Neuronal stem cell (in vitro differentiated cells): Measurements from ENCODE around the gene FHIT.

Experiments
- DNase-seq: peaks from one replicate; pipeline ENCODE4 v3.0.0-alpha.2; 2013; ENCODE audit warnings: low spot score
- H2AFZ ChIP-seq: one replicate; pipeline ENCODE4 v1.6.1; 2013; ENCODE audit warnings: mild to moderate bottlenecking, low read length, inconsistent platforms
- H2AK5ac ChIP-seq: 2 replicates; pipeline ENCODE4 v1.6.1; 2013; ENCODE audit warnings: low read depth, mild to moderate bottlenecking, inconsistent platforms, low read length, moderate library complexity, mixed read lengths
- H2BK120ac ChIP-seq: 2 replicates; pipeline ENCODE4 v1.6.1; 2013; ENCODE audit warnings: low read depth, mild to moderate bottlenecking, inconsistent platforms, low read length, moderate library complexity, mixed read lengths
- H2BK12ac ChIP-seq: one replicate; pipeline ENCODE4 v1.6.1; 2013; ENCODE audit warnings: low read length, inconsistent platforms
- H2BK15ac ChIP-seq: 2 replicates; pipeline ENCODE4 v1.6.1; 2013; ENCODE audit warnings: mild to moderate bottlenecking, low read length, inconsistent platforms, mixed read lengths
- H2BK5ac ChIP-seq: one replicate; pipeline ENCODE4 v1.6.1; 2013; ENCODE audit warnings: inconsistent platforms, mild to moderate bottlenecking, low read length, moderate library complexity
- H3K14ac ChIP-seq: one replicate; pipeline ENCODE4 v1.6.1; 2013; ENCODE audit warnings: low read length, inconsistent platforms
- H3K18ac ChIP-seq: 2 replicates; pipeline ENCODE4 v1.6.1; 2013; ENCODE audit warnings: low read length, inconsistent platforms
- H3K23ac ChIP-seq: 2 replicates; pipeline ENCODE4 v1.6.1; 2013; ENCODE audit warnings: low read depth, mild to moderate bottlenecking, mixed read lengths, low read length, inconsistent platforms; ENCODE audit not compliant: poor library complexity
- H3K27ac ChIP-seq: replicated peaks from 3 replicates; pipeline ENCODE4 v1.5.1; 2013; ENCODE audit warnings: low read length, inconsistent platforms
- H3K27me3 ChIP-seq, 3 experiments: 2 replicates each; pipeline ENCODE4 v1.6.1; 2013; ENCODE audit warnings: low read length in 3 of 3, mild to moderate bottlenecking in 2 of 3, inconsistent platforms in 1 of 3, low read depth in 1 of 3, mixed read lengths in 1 of 3, moderate library complexity in 1 of 3; ENCODE audit not compliant: control insufficient read depth in 3 of 3, insufficient read depth in 3 of 3
- H3K36me3 ChIP-seq, 2 donors: replicated peaks in 1 of 2; 2 replicates each; pipeline ENCODE4 v1.6.1; 2013; ENCODE audit warnings: low read length in 2 of 2; ENCODE audit not compliant: control insufficient read depth in 2 of 2, insufficient read depth in 2 of 2
- H3K4ac ChIP-seq: 2 replicates; pipeline ENCODE4 v1.6.1; 2013; ENCODE audit warnings: inconsistent platforms, mild to moderate bottlenecking, low read length, moderate library complexity
- H3K4me1 ChIP-seq, 2 donors: 1 replicate in 1 of 2; 2 replicates in 1 of 2; pipeline ENCODE4 v1.6.1; 2013; ENCODE audit warnings: low read length in 2 of 2, low read depth in 1 of 2; ENCODE audit not compliant: control insufficient read depth in 2 of 2, insufficient read depth in 1 of 2
- H3K4me2 ChIP-seq: one replicate; pipeline ENCODE4 v1.6.1; 2013; ENCODE audit warnings: mild to moderate bottlenecking, low read length, inconsistent platforms; ENCODE audit not compliant: insufficient read depth, poor library complexity, severe bottlenecking
- H3K4me3 ChIP-seq, 2 donors: 2 replicates each; pipeline ENCODE4 v1.5.1; 2013; ENCODE audit warnings: low read length in 2 of 2, mild to moderate bottlenecking in 2 of 2, inconsistent platforms in 1 of 2, moderate library complexity in 1 of 2
- H3K79me1 ChIP-seq: one replicate; pipeline ENCODE4 v1.6.1; 2013; ENCODE audit warnings: low read depth, mild to moderate bottlenecking, inconsistent platforms, low read length, moderate library complexity
- H3K9ac ChIP-seq: one replicate; pipeline ENCODE4 v1.6.1; 2013; ENCODE audit warnings: mild to moderate bottlenecking, low read depth, low read length, inconsistent platforms; ENCODE audit not compliant: poor library complexity
- H3K9me3 ChIP-seq, 2 donors: replicated peaks in 1 of 2; 2 replicates each; pipeline versions ENCODE3 to v1.6.1; 2013; ENCODE audit warnings: low read length in 2 of 2, mild to moderate bottlenecking in 2 of 2, inconsistent platforms in 1 of 2, low read depth in 1 of 2, mixed read lengths in 1 of 2, moderate library complexity in 1 of 2; ENCODE audit not compliant: control insufficient read depth in 2 of 2, insufficient read depth in 1 of 2
- H4K8ac ChIP-seq: one replicate; pipeline ENCODE4 v1.6.1; 2013; ENCODE audit warnings: low read depth, mild to moderate bottlenecking, inconsistent platforms, low read length, moderate library complexity
- H4K91ac ChIP-seq: one replicate; pipeline ENCODE4 v1.6.1; 2013; ENCODE audit warnings: low read length, low read depth, mild to moderate bottlenecking, inconsistent platforms; ENCODE audit not compliant: poor library complexity
- WGBS, 2 donors: extraction: QIAGEN DNeasy Blood & Tissue Kit; methylation state at CpG; one replicate each; pipeline ENCODE4 v1.1.7; 2013; ENCODE audit warnings: missing lambda C conversion rate in 2 of 2, mixed read lengths in 1 of 2; ENCODE audit not compliant: insufficient read length in 2 of 2, insufficient replicate concordance in 1 of 2; ENCODE audit errors: extremely low coverage in 2 of 2; 5-methylcytosine and 5-hydroxymethylcytosine counted together

Gene FHIT

GRCh38 chr3:60363817-60364216, 887.4 kb downstream of the FHIT start:
- no peak overlapping the region for H2BK15ac ChIP-seq
- H3K9me3 ChIP-seq, result peaks cover 0 to 1% of the 10 kb centered on the region in 2 donors
- H4K91ac ChIP-seq, result no peak overlapping the region
- H3K4me3 ChIP-seq, result no peak overlapping the region
- no peak overlapping the region for H3K23ac ChIP-seq
- no peak overlapping the region for H3K4ac ChIP-seq
- no peak overlapping the region for H2BK120ac ChIP-seq
- no peak overlapping the region for H4K8ac ChIP-seq
- H2BK5ac ChIP-seq, result no peak overlapping the region
- H3K9ac ChIP-seq, result no peak overlapping the region
- H3K79me1 ChIP-seq, result no peaks in the 10 kb centered on the region
- H3K27ac ChIP-seq, result no peak overlapping the region
- H3K18ac ChIP-seq, result no peak overlapping the region
- WGBS, 2 donors, result no CpG with 5 or more reads among the region's 2 CpGs
- H2AK5ac ChIP-seq, result no peak overlapping the region
- no peaks in the 10 kb centered on the region for H3K4me1 ChIP-seq
- H3K14ac ChIP-seq, result no peak overlapping the region
- no peak overlapping the region for H2BK12ac ChIP-seq
- no peak for DNase-seq
- no peak overlapping the region for H3K4me2 ChIP-seq
- no peak overlapping the region for H2AFZ ChIP-seq
- no peaks in the 10 kb centered on the region for H3K27me3 ChIP-seq
- H3K36me3 ChIP-seq, result no peaks in the 10 kb centered on the region

- Histone ChIP-seq H3K18ac (no peak overlapping the region), H3K4me3 (no peak overlapping the region), H3K23ac (no peak overlapping the region), H2BK120ac (no peak overlapping the region), H4K8ac (no peak overlapping the region), H2BK5ac (no peak overlapping the region), H3K27ac (no peak overlapping the region), H3K36me3 (no peaks in the 10 kb centered on the region), H3K4ac (no peak overlapping the region), H2AFZ (no peak overlapping the region), H2BK15ac (no peak overlapping the region), H3K27me3 (no peaks in the 10 kb centered on the region), H4K91ac (no peak overlapping the region), H2AK5ac (no peak overlapping the region), H3K9ac (no peak overlapping the region), H3K4me2 (no peak overlapping the region), H2BK12ac (no peak overlapping the region), H3K4me1 (no peaks in the 10 kb centered on the region), H3K9me3 (peaks cover 0 to 1% of the 10 kb centered on the region in 2 donors), H3K14ac (no peak overlapping the region), H3K79me1 (no peaks in the 10 kb centered on the region)
- WGBS, 2 donors, result no CpG with 5 or more reads among the region's 2 CpGs
- no peak for DNase-seq
Observed at GRCh38 chr3:60355825-60356224, 895.4 kb downstream of the FHIT start.

GRCh38 chr3:60351481-60351880, 899.8 kb downstream of the FHIT start:
- no peak overlapping the region for H4K8ac ChIP-seq
- H2BK12ac ChIP-seq, result no peak overlapping the region
- no peak overlapping the region for H3K23ac ChIP-seq
- no peak overlapping the region for H3K4ac ChIP-seq
- H2BK5ac ChIP-seq, result no peak overlapping the region
- H3K18ac ChIP-seq, result no peak overlapping the region
- H3K14ac ChIP-seq, result no peak overlapping the region
- H3K79me1 ChIP-seq, result no peaks in the 10 kb centered on the region
- no peak overlapping the region for H3K9ac ChIP-seq
- H2BK15ac ChIP-seq, result no peak overlapping the region
- no peak overlapping the region for H2BK120ac ChIP-seq
- no peaks in the 10 kb centered on the region for H3K36me3 ChIP-seq
- no peak overlapping the region for H3K27ac ChIP-seq
- no peaks in the 10 kb centered on the region for H3K9me3 ChIP-seq
- H3K4me3 ChIP-seq, result no peak overlapping the region
- DNase-seq, result no peak
- no peak overlapping the region for H2AFZ ChIP-seq
- H3K4me1 ChIP-seq, result no peaks in the 10 kb centered on the region
- no peak overlapping the region for H4K91ac ChIP-seq
- no peak overlapping the region for H2AK5ac ChIP-seq
- no peak overlapping the region for H3K4me2 ChIP-seq
- no CpG with 5 or more reads among the region's 1 CpG for whole genome bisulfite sequencing, 2 donors
- H3K27me3 ChIP-seq, result no peaks in the 10 kb centered on the region

GRCh38 chr3:60344340-60344739, 906.9 kb downstream of the FHIT start:
- WGBS, 2 donors, result no CpG with 5 or more reads among the region's 3 CpGs
- no peak overlapping the region for H2BK120ac ChIP-seq
- no peak overlapping the region for H2AK5ac ChIP-seq
- no peak overlapping the region for H3K4me3 ChIP-seq
- H3K4me1 ChIP-seq, result peaks cover 0 to 2% of the 10 kb centered on the region in 2 donors
- H4K8ac ChIP-seq, result no peak overlapping the region
- H2BK12ac ChIP-seq, result no peak overlapping the region
- no peak overlapping the region for H3K27ac ChIP-seq
- no peak overlapping the region for H3K14ac ChIP-seq
- H3K27me3 ChIP-seq, result no peaks in the 10 kb centered on the region
- no peak overlapping the region for H3K23ac ChIP-seq
- no peak overlapping the region for H2BK5ac ChIP-seq
- DNase-seq, result no peak
- H3K9ac ChIP-seq, result no peak overlapping the region
- H3K4ac ChIP-seq, result no peak overlapping the region
- no peak overlapping the region for H2BK15ac ChIP-seq
- no peak overlapping the region for H2AFZ ChIP-seq
- no peak overlapping the region for H3K18ac ChIP-seq
- no peaks in the 10 kb centered on the region for H3K79me1 ChIP-seq
- no peaks in the 10 kb centered on the region for H3K9me3 ChIP-seq
- H3K36me3 ChIP-seq, result no peaks in the 10 kb centered on the region
- H3K4me2 ChIP-seq, result no peak overlapping the region
- no peak overlapping the region for H4K91ac ChIP-seq
